Measurements from ENCODE around the gene FGFRL1.
"Not testable (repeated sequence)": the region's sequence is repeated elsewhere in the genome, so short reads cannot be mapped to it uniquely, and the experiment has no call there.

Gene FGFRL1

GRCh38 chr4:1045595-1046201 lies 34.3 kb downstream of the FGFRL1 start:
- no peak for DNase-seq (ENCODE audit: insufficient read length, low spot score)
- FAIRE-seq: no peak
- no peak for TF ChIP-seq CTCF (IDR thresholded peaks at IDR 0.05; ENCODE audit: insufficient read depth, missing control alignments)

GRCh38 chr4:1046581-1047011 lies 35.2 kb downstream of the FGFRL1 start:
- not testable (repeated sequence) for FAIRE-seq; DNase-seq (ENCODE audit: insufficient read length, low spot score)

- DNase-seq (ENCODE audit: insufficient read length, low spot score): no peak
- no peak for TF ChIP-seq CTCF (IDR thresholded peaks at IDR 0.05; ENCODE audit: insufficient read depth, missing control alignments)
- no peak for FAIRE-seq
These were observed 35.9 kb downstream of the FGFRL1 start for GRCh38 chr4:1047106-1047975.

- FAIRE-seq: no peak
- no peak for TF ChIP-seq CTCF (IDR thresholded peaks at IDR 0.05; ENCODE audit: insufficient read depth, missing control alignments)
- no peak for DNase-seq (ENCODE audit: insufficient read length, low spot score)
These were observed 36.7 kb downstream of the FGFRL1 start for GRCh38 chr4:1047976-1048772.

GRCh38 chr4:1048773-1049590 lies 37.6 kb downstream of the FGFRL1 start:
- TF ChIP-seq CTCF (IDR thresholded peaks at IDR 0.05; ENCODE audit: insufficient read depth, missing control alignments): no peak
- no peak for DNase-seq (ENCODE audit: insufficient read length, low spot score)
- no peak for FAIRE-seq

GRCh38 chr4:1049591-1049905 lies 38.1 kb downstream of the FGFRL1 start:
- FAIRE-seq: no peak
- no peak for TF ChIP-seq CTCF (IDR thresholded peaks at IDR 0.05; ENCODE audit: insufficient read depth, missing control alignments)
- no peak for DNase-seq (ENCODE audit: insufficient read length, low spot score)

Data from D721Med (cell line).